ENCODE results near the gene SRRM3.
"Not testable (repeated sequence)": the region's sequence is repeated elsewhere in the genome, so short reads cannot be mapped to it uniquely, and the experiment has no call there.

Gene SRRM3

GRCh38 chr7:76265299-76265698 is 63.6 kb downstream of the SRRM3 start:
- Histone ChIP-seq H3K27me3 (ENCODE audit: insufficient read depth, low read length) (peaks cover 16% of the 10 kb centered on the region), H3K36me3 (ENCODE audit: insufficient read depth, low read length) (no peaks in the 10 kb centered on the region), H3K79me2 (ENCODE audit: control insufficient read depth, insufficient read depth, low read length, unreplicated experiment) (no peaks in the 10 kb centered on the region), H3K4me1 (ENCODE audit: control insufficient read depth, insufficient read depth, low read length, unreplicated experiment) (peaks cover 16% of the 10 kb centered on the region), H3K4me3 (ENCODE audit: low read depth, low read length) (no peak overlapping the region), H3K27ac (ENCODE audit: low read depth, low read length) (no peak overlapping the region), H2AFZ (ENCODE audit: low read length, unreplicated experiment) (no peak overlapping the region)

GRCh38 chr7:76267107-76267893 is 65.6 kb downstream of the SRRM3 start:
- H2AFZ ChIP-seq (ENCODE audit: low read length, unreplicated experiment): peak overlapping the region; percentile 38
- H3K27me3 ChIP-seq (ENCODE audit: insufficient read depth, low read length): peaks cover 10% of the 10 kb centered on the region
- no peaks in the 10 kb centered on the region for H3K36me3 ChIP-seq (ENCODE audit: insufficient read depth, low read length)
- no peaks in the 10 kb centered on the region for H3K79me2 ChIP-seq (ENCODE audit: control insufficient read depth, insufficient read depth, low read length, unreplicated experiment)
- peak overlapping the region; percentile 76 for H3K4me3 ChIP-seq (ENCODE audit: low read depth, low read length)
- H3K27ac ChIP-seq (ENCODE audit: low read depth, low read length): no peak overlapping the region
- H3K4me1 ChIP-seq (ENCODE audit: control insufficient read depth, insufficient read depth, low read length, unreplicated experiment): peaks cover 16% of the 10 kb centered on the region

GRCh38 chr7:76267894-76268183 is 66.1 kb downstream of the SRRM3 start:
- Histone ChIP-seq H3K27ac (ENCODE audit: low read depth, low read length) (no peak overlapping the region), H3K79me2 (ENCODE audit: control insufficient read depth, insufficient read depth, low read length, unreplicated experiment) (no peaks in the 10 kb centered on the region), H3K4me1 (ENCODE audit: control insufficient read depth, insufficient read depth, low read length, unreplicated experiment) (peaks cover 18% of the 10 kb centered on the region), H3K36me3 (ENCODE audit: insufficient read depth, low read length) (no peaks in the 10 kb centered on the region), H3K27me3 (ENCODE audit: insufficient read depth, low read length) (peaks cover 10% of the 10 kb centered on the region), H3K4me3 (ENCODE audit: low read depth, low read length) (peak overlapping the region; percentile 52; the same call in 1 of the 2 replicates), H2AFZ (ENCODE audit: low read length, unreplicated experiment) (no peak overlapping the region)

GRCh38 chr7:76268376-76268775 is 66.7 kb downstream of the SRRM3 start:
- Histone ChIP-seq H3K4me1 (ENCODE audit: control insufficient read depth, insufficient read depth, low read length, unreplicated experiment) (peaks cover 21% of the 10 kb centered on the region), H3K79me2 (ENCODE audit: control insufficient read depth, insufficient read depth, low read length, unreplicated experiment) (no peaks in the 10 kb centered on the region), H3K36me3 (ENCODE audit: insufficient read depth, low read length) (no peaks in the 10 kb centered on the region), H2AFZ (ENCODE audit: low read length, unreplicated experiment) (no peak overlapping the region), H3K4me3 (ENCODE audit: low read depth, low read length) (0 out of 2 replicates have a peak overlapping the region, but pooled peaks have one; percentile 20), H3K27me3 (ENCODE audit: insufficient read depth, low read length) (peaks cover 10% of the 10 kb centered on the region), H3K27ac (ENCODE audit: low read depth, low read length) (no peak overlapping the region)

GRCh38 chr7:76269895-76270294 is 68.2 kb downstream of the SRRM3 start:
- no peak overlapping the region for H2AFZ ChIP-seq (ENCODE audit: low read length, unreplicated experiment)
- H3K27ac ChIP-seq (ENCODE audit: low read depth, low read length): no peak overlapping the region
- no peaks in the 10 kb centered on the region for H3K79me2 ChIP-seq (ENCODE audit: control insufficient read depth, insufficient read depth, low read length, unreplicated experiment)
- H3K36me3 ChIP-seq (ENCODE audit: insufficient read depth, low read length): no peaks in the 10 kb centered on the region
- H3K4me3 ChIP-seq (ENCODE audit: low read depth, low read length): no peak overlapping the region
- peaks cover 21% of the 10 kb centered on the region for H3K4me1 ChIP-seq (ENCODE audit: control insufficient read depth, insufficient read depth, low read length, unreplicated experiment)
- peaks cover 16% of the 10 kb centered on the region for H3K27me3 ChIP-seq (ENCODE audit: insufficient read depth, low read length)

GRCh38 chr7:76271384-76271783 is 69.7 kb downstream of the SRRM3 start:
- Histone ChIP-seq H3K4me1 (ENCODE audit: control insufficient read depth, insufficient read depth, low read length, unreplicated experiment) (peaks cover 21% of the 10 kb centered on the region), H3K27me3 (ENCODE audit: insufficient read depth, low read length) (peaks cover 16% of the 10 kb centered on the region)
- not testable (repeated sequence) for H2AFZ ChIP-seq (ENCODE audit: low read length, unreplicated experiment); H3K27ac ChIP-seq (ENCODE audit: low read depth, low read length); H3K79me2 ChIP-seq (ENCODE audit: control insufficient read depth, insufficient read depth, low read length, unreplicated experiment); H3K4me3 ChIP-seq (ENCODE audit: low read depth, low read length); H3K36me3 ChIP-seq (ENCODE audit: insufficient read depth, low read length)

GRCh38 chr7:76272142-76272541 is 70.4 kb downstream of the SRRM3 start:
- Histone ChIP-seq H3K79me2 (ENCODE audit: control insufficient read depth, insufficient read depth, low read length, unreplicated experiment) (no peaks in the 10 kb centered on the region), H2AFZ (ENCODE audit: low read length, unreplicated experiment) (no peak overlapping the region), H3K27ac (ENCODE audit: low read depth, low read length) (no peak overlapping the region), H3K4me3 (ENCODE audit: low read depth, low read length) (no peak overlapping the region), H3K36me3 (ENCODE audit: insufficient read depth, low read length) (no peaks in the 10 kb centered on the region), H3K27me3 (ENCODE audit: insufficient read depth, low read length) (peaks cover 11% of the 10 kb centered on the region), H3K4me1 (ENCODE audit: control insufficient read depth, insufficient read depth, low read length, unreplicated experiment) (peaks cover 17% of the 10 kb centered on the region)

GRCh38 chr7:76272851-76273497 is 71.3 kb downstream of the SRRM3 start:
- Histone ChIP-seq H3K4me1 (ENCODE audit: control insufficient read depth, insufficient read depth, low read length, unreplicated experiment) (peaks cover 17% of the 10 kb centered on the region), H3K79me2 (ENCODE audit: control insufficient read depth, insufficient read depth, low read length, unreplicated experiment) (no peaks in the 10 kb centered on the region), H3K27me3 (ENCODE audit: insufficient read depth, low read length) (peaks cover 6% of the 10 kb centered on the region; the same call in 1 of the 2 replicates), H3K27ac (ENCODE audit: low read depth, low read length) (no peak overlapping the region), H2AFZ (ENCODE audit: low read length, unreplicated experiment) (peak overlapping the region; percentile 22), H3K4me3 (ENCODE audit: low read depth, low read length) (no peak overlapping the region), H3K36me3 (ENCODE audit: insufficient read depth, low read length) (no peaks in the 10 kb centered on the region)

GRCh38 chr7:76273503-76273902 is 71.8 kb downstream of the SRRM3 start:
- peaks cover 6% of the 10 kb centered on the region; the same call in 1 of the 2 replicates for H3K27me3 ChIP-seq (ENCODE audit: insufficient read depth, low read length)
- H2AFZ ChIP-seq (ENCODE audit: low read length, unreplicated experiment): no peak overlapping the region
- H3K4me3 ChIP-seq (ENCODE audit: low read depth, low read length): no peak overlapping the region
- no peaks in the 10 kb centered on the region for H3K79me2 ChIP-seq (ENCODE audit: control insufficient read depth, insufficient read depth, low read length, unreplicated experiment)
- H3K4me1 ChIP-seq (ENCODE audit: control insufficient read depth, insufficient read depth, low read length, unreplicated experiment): peaks cover 16% of the 10 kb centered on the region
- no peak overlapping the region for H3K27ac ChIP-seq (ENCODE audit: low read depth, low read length)
- H3K36me3 ChIP-seq (ENCODE audit: insufficient read depth, low read length): no peaks in the 10 kb centered on the region

GRCh38 chr7:76278540-76278939 is 76.8 kb downstream of the SRRM3 start:
- Histone ChIP-seq H3K27ac (ENCODE audit: low read depth, low read length) (no peak overlapping the region), H3K4me3 (ENCODE audit: low read depth, low read length) (no peak overlapping the region), H3K79me2 (ENCODE audit: control insufficient read depth, insufficient read depth, low read length, unreplicated experiment) (no peaks in the 10 kb centered on the region), H2AFZ (ENCODE audit: low read length, unreplicated experiment) (no peak overlapping the region), H3K4me1 (ENCODE audit: control insufficient read depth, insufficient read depth, low read length, unreplicated experiment) (no peaks in the 10 kb centered on the region), H3K36me3 (ENCODE audit: insufficient read depth, low read length) (no peaks in the 10 kb centered on the region), H3K27me3 (ENCODE audit: insufficient read depth, low read length) (peaks cover 28% of the 10 kb centered on the region)

- Histone ChIP-seq H3K27me3 (ENCODE audit: insufficient read depth, low read length) (peaks cover 23% of the 10 kb centered on the region), H3K79me2 (ENCODE audit: control insufficient read depth, insufficient read depth, low read length, unreplicated experiment) (no peaks in the 10 kb centered on the region), H3K27ac (ENCODE audit: low read depth, low read length) (no peak overlapping the region), H3K36me3 (ENCODE audit: insufficient read depth, low read length) (no peaks in the 10 kb centered on the region), H3K4me3 (ENCODE audit: low read depth, low read length) (no peak overlapping the region), H2AFZ (ENCODE audit: low read length, unreplicated experiment) (no peak overlapping the region), H3K4me1 (ENCODE audit: control insufficient read depth, insufficient read depth, low read length, unreplicated experiment) (no peaks in the 10 kb centered on the region)
These were observed 78.7 kb downstream of the SRRM3 start for GRCh38 chr7:76280408-76280807.
